NCI-H446 (cell line): ENCODE measurements around the gene SEC23IP.
"Not testable (repeated sequence)": the region's sequence is repeated elsewhere in the genome, so short reads cannot be mapped to it uniquely, and the experiment has no call there.

ENCODE experiments used
- DNase-seq, 2 experiments: peaks; one replicate each; lab custom pipeline; 2025; lab: John Stamatoyannopoulos, UW

SEC23IP gene

DNA sequence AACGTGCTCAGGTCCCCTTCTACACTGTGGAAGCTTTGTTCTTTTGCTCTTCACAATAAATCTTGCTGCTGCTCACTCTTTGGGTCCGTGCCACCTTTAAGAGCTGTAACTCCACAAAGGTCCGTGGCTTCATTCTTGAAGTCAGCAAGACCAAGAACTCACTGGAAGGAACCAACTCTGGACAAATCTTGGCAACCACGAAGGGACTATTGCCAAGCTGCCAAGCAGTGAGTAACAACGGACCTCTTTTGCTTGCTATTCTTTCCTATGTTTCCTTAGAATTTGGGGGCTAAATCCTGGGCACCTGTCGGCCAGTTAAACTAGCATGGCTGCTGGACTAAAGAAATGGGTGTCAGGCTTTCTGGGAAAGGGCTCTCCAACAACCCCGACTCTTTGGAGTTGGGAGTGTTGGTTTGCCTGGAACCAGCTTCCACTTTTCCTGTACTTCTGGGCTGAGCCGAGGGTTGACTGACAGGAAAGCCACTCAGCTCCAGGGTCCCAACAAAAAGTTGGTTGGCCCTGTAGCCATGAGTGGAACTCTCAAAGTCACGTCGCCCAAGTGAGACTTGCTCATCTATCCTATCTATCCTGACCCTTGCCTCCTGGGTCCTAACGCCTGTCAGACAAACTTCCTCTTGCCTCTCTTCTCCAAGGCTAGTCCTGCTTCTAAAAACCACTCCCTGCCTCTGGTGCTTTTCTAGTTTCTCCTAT is 8.5 kb upstream of the SEC23IP start:
- not testable (repeated sequence) for DNase-seq

DNA sequence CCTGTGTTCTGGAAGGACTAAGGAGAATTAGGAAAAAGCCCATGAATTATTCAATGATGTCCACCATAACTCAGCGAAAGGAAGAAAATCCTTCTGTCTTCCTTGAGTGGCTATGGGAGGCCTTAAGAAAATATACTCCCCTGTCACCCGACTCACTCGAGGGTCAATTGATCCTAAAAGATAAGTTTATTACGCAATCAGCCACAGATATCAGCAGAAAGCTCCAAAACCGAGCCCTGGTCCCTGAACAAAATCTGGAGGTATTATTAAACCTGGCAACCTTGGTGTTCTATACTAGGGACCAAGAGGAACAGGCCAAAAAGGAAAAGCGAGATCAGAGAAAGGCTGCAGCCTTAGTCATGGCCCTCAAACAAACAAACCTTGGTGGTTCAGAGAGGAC is 6.5 kb upstream of the SEC23IP start:
- not testable (repeated sequence) for DNase-seq

DNA sequence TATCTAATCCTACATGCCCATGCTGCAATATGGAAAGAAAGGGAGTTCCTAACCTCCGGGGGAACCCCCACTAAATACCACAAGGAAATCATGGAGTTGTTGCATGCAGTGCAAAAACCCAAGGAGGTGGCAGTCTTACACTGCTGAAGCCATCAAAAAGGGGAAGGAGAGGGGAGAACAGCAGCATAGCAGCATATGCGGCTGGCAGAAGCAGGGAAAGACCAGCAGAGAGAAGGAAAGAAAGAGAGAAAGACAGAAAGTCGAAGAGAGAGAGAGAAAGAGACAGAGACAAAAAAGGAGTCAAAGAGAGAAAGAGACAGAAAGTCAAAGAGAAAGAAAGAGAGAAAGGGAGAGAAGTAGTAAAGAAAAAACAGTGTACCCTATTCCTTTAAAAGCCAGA is 3.8 kb upstream of the SEC23IP start:
- not testable (repeated sequence) for DNase-seq

DNA sequence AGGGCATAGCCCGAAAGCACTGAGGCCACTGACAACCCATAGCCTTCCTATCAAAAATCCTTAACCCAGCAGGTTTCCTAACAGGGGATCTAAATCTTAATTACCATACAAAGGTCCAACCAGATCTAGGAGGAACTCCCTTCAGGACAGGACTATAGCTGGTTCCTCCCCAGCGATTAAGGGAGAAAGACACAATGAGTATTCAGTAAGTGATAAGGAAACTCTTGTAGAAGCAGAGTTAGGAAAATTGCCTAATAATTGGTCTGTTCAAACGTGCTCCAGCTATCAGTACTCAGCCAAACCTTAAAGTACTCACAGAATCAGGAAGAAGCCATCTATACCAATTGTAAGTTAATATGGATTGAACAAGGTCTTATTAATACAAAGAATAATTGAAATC is 3.3 kb upstream of the SEC23IP start:
- DNase-seq, result not testable (repeated sequence)

DNA sequence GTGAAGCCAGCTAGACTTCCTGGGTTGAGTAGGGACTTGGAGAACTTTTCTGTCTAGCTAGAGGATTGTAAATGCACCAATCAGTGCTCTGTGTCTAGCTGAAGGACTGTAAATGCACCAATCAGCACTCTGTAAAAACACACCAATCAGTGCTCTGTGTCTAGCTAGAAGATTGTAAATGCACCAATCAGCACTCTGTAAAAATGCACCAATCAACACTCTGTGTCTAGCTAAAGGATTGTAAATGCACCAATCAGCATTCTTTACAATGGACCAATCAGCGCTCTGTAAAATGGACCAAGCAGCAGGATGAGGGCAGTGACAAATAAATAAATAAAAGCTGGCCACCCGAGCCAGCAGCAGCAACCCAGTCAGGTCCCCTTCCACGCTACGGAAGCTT is 2.2 kb upstream of the SEC23IP start:
- not testable (repeated sequence) for DNase-seq

DNA sequence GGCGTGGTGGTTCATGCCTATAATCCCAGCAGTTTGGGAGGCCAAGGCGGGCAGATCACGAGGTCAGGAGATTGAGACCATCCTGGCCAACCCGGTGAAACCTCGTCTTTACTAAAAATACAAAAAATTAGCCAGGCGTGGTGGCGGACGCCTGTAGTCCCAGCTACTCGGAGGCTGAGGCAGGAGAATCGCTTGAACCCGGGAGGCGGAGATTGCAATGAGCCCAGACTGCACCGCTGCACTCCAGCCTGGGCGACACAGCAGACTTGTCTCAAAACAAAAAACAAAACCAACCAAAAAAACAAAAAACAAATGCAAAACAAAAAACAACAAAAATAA is 712 bp upstream of the SEC23IP start:
- not testable (repeated sequence) for DNase-seq

DNA sequence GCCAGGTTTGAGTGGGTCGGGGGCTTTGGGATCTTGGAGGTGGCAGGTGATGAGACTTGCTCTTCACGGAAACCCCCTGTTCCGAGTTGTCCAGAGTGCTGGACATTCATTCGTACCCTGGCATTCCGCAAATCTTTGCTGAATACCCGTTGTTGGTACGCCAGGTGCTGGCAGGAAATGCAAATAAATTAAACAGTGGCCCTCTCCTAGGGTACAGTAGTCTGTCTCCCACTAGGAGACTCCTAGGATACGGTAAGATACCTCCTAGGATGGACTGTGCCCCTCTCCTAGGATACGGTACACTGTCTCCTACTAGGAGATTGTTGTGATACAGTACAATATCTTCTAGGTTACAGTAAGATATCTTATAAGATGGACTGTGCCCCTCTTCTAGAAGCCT is 544 bp downstream of the SEC23IP start:
- DNase-seq, result no peak

DNA sequence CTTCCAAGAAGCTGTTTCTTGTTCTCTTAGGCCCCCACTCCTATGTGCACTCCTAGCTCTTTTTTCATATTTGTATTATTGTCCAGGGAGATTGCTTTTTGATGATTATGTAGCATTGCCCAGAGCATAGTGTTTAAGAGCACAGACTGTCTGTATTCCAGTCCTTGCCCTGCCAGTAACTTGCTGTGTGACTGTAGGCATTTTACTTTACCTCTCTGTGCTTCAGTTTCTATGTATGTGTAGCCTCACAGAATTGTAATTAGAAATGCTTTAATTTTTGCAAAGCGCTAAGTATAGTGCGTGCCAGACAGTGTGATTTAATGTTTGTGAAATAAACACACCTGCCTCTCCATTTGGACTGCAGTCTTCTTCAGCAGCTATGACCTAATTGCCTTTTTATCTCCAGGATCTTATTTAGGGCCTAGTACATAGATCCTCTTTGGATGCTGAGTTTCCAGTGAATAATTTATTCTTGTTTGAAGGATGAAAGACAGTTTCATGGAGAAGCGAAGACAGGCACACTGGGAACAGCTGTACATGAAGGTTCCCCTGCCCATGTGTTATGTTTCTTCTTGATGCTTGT is 1.4 kb downstream of the SEC23IP start:
- no peak for DNase-seq

DNA sequence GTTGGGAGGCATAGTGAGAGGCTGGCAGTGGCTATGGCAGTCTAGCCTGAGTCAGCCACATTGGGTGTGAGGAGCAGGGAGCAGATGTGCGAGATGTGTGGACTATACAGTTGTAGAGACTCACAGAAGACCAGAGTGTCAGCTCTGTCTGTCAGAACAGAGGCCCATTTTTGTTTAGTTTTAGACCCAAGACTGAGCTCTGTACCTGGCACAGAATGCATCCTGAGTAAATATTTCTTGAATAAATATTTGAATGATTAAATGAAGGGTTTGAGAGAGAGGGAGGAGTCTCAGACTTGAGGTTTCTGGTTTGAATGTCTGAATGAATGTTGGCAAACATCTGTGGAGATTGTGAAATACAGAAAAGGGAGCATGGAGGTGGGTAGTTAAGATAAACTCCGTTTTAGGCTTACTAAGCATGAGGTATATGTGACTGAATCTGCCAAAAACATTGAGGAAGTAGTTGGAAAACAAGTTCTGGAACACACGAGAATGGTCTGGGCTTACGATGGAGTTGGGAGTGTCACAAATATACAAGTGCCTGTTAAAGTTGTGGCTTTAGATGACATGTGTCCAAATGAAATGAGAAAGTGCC is 3.6 kb downstream of the SEC23IP start:
- DNase-seq, result no peak

DNA sequence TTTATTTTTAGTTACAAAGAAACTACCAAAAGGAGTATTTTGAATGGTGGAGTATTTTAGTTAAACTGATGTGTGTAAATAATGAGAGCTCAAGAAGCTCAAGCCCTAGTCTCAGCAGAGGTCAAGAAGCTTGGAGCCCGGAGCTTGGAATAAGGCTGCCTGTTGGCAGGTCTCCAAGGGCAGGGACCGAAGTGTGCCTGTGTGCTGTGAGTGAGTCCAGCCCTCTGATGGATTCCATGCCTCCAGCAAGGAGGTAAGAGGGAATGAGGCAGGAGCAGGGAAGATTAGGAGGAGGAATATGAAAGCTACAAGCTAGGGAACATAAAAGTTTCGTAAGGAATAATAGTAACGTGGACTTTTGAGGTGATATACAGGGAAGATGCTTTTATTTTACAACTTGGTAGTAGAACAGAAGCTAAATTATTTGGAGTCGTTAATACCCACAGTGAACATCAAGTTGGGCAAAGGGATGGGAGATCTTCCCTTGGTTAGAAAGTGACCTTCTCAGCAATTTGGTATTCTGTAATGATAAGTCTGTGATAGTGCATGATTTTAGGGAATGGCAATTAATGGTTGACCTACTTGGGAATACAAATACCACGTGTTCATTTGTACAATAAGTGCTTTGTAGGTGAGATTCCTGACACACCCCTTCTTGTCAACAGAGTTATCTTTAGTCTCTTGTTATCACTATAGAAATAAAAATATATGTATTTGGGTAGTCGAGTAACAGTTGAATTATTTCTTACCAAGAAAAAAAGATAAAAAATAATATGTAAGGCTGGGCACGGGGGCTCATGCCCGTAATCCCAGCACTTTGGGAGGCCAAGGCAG is 4.6 kb downstream of the SEC23IP start:
- DNase-seq, result peak in 1 of 2 experiments; percentile 11

DNA sequence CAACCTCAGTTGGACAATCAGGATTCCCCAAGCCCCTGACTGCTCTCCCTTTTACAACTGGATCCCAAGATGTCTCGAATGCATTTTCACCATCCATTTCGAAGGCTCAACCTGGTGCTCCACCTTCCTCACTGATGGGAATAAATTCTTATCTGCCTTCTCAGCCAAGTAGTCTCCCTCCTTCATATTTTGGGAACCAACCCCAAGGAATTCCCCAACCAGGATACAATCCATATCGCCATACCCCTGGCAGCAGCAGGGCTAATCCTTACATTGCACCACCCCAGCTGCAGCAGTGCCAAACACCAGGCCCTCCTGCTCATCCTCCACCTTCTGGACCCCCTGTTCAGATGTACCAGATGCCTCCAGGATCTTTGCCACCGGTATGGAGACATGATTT is 6.0 kb downstream of the SEC23IP start:
- no peak for DNase-seq

DNA sequence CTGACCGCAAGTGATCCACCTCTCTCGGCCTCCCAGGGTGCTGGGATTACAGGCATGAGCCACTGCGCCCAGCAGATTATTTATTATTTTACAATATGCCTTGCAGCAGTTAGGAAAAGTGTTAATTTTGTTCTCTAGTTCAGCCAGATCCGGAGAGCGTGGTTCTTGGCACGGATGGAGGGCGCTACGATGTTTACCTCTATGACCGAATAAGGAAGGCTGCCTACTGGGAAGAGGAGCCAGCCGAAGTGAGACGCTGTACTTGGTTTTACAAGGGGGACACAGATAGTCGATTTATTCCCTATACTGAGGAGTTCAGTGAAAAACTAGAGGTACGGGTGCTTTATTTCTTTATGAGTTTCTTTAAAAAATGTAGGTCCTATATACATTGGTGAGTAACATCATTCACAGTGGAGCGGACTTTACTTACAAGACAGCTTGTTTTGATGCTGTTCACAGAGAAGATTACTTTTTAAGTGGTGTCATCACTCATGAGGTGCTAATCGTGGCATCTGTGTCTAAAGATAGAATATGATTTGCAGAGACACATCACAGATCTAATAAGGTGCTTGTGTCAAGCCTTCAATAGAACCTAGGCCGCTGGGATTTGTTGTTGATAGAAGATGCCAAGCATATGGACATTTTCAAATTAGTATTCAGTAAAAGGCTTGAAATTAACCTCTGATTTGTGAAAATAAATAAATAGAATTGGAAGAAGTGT is 11.6 kb downstream of the SEC23IP start:
- DNase-seq, result no peak

DNA sequence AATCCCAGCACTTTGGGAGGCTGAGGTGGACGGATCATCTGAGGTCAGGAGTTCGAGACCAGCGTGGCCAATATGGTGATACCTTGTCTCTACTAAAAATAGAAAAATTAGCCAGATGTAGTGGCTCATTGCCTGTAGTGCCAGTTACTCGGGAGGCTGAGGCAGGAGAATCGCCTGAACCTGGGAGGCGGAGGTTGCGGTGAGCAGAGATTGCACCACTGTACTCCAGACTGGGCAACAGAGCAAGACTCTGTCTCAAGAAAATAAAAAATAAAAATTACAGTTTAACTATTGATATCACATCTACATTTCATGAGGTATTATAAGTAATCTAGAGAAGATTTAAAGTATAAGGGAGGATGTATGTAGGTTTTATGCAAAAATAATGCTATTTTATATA is 15.2 kb downstream of the SEC23IP start:
- not testable (repeated sequence) for DNase-seq

DNA sequence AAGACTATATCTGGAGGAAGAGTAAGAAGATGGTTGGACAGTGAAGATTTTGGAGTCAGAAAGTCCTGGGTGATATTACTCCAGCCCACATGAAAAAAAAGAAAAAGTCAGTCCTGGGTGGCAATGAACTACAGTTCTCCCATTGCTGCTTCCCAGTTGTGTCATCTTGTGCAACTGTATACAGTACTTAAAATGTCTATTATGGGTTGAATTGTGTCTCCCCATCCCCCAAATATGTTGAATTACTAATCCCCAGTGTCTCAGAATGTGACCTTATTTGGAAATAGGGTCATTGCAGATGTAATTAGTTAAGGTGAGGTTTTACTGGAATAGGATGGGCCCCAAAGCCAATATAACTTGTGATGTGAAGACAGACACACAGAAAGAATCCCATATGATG is 15.6 kb downstream of the SEC23IP start:
- no peak for DNase-seq

DNA sequence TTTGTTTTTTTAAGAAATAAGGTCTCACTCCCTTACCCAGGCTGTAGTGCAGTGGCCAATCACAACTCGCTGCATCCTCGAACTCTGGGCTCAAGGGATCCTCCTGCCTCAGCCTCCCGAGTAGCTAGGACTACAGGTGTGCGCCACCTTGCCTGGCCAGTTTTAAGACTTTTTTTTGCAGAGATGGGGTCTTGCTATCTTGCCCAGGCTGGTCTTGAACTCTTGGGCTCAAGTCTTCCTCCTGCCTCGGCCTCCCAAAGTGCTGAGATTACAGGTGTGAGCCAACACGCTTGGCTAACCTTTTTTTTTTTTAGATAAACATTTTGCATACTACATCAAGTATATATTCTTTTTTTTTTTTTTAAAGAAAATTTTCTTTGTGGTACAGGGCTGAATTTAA is 18.2 kb downstream of the SEC23IP start:
- no peak for DNase-seq

DNA sequence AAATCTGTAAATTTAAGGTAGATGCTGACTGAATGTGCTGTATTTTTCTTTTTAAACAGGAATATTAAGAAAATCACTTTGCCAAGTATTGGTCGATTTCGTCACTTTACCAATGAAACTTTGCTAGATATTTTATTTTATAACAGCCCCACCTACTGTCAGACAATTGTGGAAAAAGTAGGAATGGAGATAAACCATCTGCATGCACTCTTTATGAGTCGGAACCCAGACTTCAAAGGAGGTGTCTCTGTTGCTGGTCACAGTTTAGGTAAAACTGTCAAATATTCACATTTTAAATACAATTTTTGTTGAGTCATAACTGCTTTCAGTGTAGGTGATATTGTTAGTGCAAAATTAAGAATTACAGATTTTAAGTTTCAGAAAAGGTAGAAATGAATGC is 25.2 kb downstream of the SEC23IP start:
- no peak for DNase-seq

DNA sequence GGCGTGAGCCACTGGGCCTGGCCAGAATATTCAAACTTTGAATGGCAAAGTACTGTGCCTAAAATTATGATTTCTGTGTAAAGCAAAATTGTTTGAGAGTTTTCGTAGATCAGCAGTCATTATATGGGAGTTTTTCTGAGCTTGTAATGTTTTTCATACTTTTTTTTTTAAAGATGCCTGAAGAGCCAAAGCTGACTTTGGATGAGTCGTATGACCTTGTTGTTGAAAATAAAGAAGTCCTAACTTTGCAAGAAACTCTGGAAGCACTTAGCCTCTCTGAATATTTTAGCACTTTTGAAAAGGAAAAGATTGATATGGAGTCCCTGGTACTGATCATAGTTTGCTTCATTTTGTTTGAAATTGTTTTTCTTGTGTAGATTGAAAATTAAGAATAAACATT is 26.7 kb downstream of the SEC23IP start:
- no peak for DNase-seq

DNA sequence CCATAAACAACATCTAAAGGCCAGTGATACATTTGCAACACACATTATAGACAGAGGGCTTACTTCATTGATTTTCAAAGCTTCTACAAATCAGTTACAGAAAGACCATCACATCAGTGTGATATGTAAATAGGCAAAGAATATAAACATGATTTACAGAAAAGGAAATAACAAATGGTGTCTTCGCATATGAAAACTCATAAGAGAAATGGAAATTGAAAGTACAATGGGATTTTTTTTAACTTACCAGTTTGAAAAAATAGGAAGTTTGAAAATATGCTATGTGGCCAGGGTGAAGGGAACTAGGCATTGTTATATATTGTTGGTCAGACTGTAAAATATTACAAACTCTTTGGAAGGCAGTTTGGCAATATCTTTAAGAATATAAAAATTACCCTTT is 27.3 kb downstream of the SEC23IP start:
- no peak for DNase-seq

DNA sequence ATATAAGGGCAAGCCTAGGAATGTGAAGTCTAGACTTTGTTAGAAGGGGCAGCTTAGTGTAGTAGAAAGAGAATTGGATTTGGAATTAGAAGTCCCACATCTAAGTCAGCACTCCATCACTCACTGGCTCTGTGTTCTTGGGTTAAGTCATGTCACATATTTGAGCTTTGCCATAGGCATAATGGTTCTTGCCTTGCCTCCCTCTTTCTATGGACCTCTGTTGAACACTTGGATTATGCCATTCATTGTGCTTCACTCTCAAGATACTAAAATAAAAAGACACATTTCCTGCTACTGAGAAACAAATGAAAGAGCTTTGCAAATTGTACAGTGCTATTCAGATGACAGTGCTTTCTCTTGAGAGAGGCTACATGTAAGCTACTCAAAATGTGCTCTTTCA is 35.9 kb downstream of the SEC23IP start:
- DNase-seq, result no peak

DNA sequence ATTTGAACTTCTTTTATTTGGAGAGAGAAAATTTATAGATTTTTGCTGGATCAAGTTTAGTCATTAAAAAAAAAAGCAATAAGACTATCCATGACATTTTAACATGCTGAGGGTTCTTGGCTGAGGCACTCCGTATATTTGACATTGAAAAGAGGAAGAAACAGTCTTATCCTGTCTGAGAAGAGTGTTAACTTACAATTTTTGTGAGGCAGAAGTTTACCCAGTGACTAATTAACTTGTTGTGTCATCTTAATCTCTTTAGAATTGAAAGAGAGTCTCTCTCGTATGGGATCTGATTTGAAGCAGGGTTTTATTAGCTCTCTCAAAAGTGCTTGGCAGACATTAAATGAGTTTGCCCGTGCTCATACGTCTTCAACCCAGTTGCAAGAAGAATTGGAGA is 39.3 kb downstream of the SEC23IP start:
- no peak for DNase-seq

DNA sequence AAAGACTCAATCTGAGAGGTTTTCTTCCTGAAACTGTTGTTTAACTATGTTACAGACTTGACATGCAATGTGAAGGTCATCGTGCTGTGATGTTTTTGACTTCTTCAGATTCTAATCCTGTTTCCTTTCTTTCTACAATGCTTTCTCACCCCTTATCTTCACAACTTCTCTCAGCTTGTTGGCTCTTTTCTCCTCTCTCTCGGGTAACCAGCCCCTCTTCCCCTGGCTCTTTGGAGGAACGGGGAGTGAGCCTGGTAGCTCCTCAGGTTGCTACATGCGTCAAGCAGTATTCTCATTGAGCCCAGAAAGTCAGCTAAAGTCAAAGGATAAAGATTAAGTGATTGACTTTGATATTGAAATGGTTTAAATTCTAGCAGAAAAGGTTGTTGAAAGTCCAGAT is 40.1 kb downstream of the SEC23IP start:
- DNase-seq, result no peak

DNA sequence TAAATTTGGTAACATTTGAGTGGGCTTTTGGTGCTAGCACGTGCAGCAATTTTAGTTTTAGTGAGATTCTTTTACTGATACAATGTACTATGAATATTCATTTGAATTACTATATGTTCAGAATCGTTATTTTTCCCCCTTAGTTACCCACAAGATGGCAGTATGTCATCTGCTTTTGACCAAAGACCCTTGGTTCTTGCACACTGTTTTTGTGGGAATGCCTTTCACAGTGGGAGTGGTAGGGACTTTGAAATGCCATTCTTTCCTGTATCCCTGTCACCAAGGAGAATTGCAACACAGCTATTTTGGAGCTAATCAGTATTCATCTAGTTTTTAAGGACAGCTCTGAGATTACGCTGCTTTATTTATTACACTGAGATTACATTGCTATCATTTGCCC is 40.6 kb downstream of the SEC23IP start:
- peak; percentile 8 to 48 for DNase-seq
